CD4-positive, alpha-beta T cell (primary cell): ENCODE measurements around the gene BLM. TPM values are rescaled to one million over a fixed set of nuclear protein-coding genes. Genes with fewer than 3 reads are reported as not detected.

Source experiments
- ATAC-seq: fragments of 200-7000 bp; cut with Tn5 transposase; one replicate; pipeline ENCODE4 v1.10.0; 2022; ENCODE audit warnings: mild to moderate bottlenecking; ENCODE audit not compliant: poor library complexity
- CTCF ChIA-PET: fragments of 350-600 bp; sonication (Branson Sonifier 250); formaldehyde crosslinking; loops from one replicate; lab custom pipeline; 2021; ENCODE audit warnings: antibody characterized with exemption, inconsistent platforms; lab: Charles Lee
- POLR2A ChIA-PET: fragments of 350-600 bp; sonication (Branson Sonifier 250); formaldehyde crosslinking; loops from one replicate; lab custom pipeline; 2021; ENCODE audit warnings: antibody characterized with exemption, inconsistent platforms; lab: Charles Lee
- DNase-seq, 14 experiments: peaks; one replicate each; pipeline ENCODE4 v3.0.0-alpha.2; 2013 to 2020; ENCODE audit warnings: mixed read lengths in 2 of 14
- H3K27ac ChIP-seq, 2 donors: one replicate each; pipeline versions ENCODE4 v1.5.1 to v1.7.0; 2013; ENCODE audit warnings: low read length in 2 of 2, low read depth in 1 of 2, mild to moderate bottlenecking in 1 of 2
- H3K27me3 ChIP-seq, 2 experiments: 1 replicate in 1 of 2; 2 replicates in 1 of 2; pipeline versions ENCODE4 v1.6.1 to v1.7.0; 2013; ENCODE audit warnings: low read length in 2 of 2, control low read depth in 1 of 2, mild to moderate bottlenecking in 1 of 2, moderate library complexity in 1 of 2; ENCODE audit not compliant: insufficient read depth in 2 of 2, control insufficient read depth in 1 of 2
- H3K36me3 ChIP-seq: one replicate; pipeline ENCODE4 v1.6.1; 2013; ENCODE audit warnings: low read length, control low read depth; ENCODE audit not compliant: insufficient read depth
- H3K4me1 ChIP-seq: one replicate; pipeline ENCODE4 v1.6.1; 2013; ENCODE audit warnings: low read length, control low read depth; ENCODE audit not compliant: insufficient read depth
- H3K4me3 ChIP-seq: one replicate; pipeline ENCODE4 v1.5.1; 2013; ENCODE audit warnings: mild to moderate bottlenecking, low read length, moderate library complexity
- H3K9me3 ChIP-seq, 2 experiments: 1 replicate in 1 of 2; 2 replicates in 1 of 2; pipeline versions ENCODE4 v1.6.1 to v1.7.0; 2013; ENCODE audit warnings: low read length in 2 of 2, mild to moderate bottlenecking in 2 of 2, control low read depth in 1 of 2, moderate library complexity in 1 of 2; ENCODE audit not compliant: control insufficient read depth in 1 of 2, insufficient read depth in 1 of 2
- H3K27ac Mint-ChIP-seq: one replicate; pipeline ENCODE4 v1.8.0; 2020; ENCODE audit warnings: mixed read lengths
- H3K27me3 Mint-ChIP-seq: one replicate; pipeline ENCODE4 v1.8.0; 2021; ENCODE audit warnings: mixed read lengths
- H3K36me3 Mint-ChIP-seq: one replicate; pipeline ENCODE4 v1.8.0; 2021; ENCODE audit warnings: low read depth, mixed read lengths
- H3K4me1 Mint-ChIP-seq: one replicate; pipeline ENCODE4 v1.8.0; 2021; ENCODE audit warnings: low read depth, mixed read lengths
- H3K4me3 Mint-ChIP-seq: one replicate; pipeline ENCODE4 v1.8.0; 2020; ENCODE audit warnings: mild to moderate bottlenecking, mixed read lengths
- H3K9me3 Mint-ChIP-seq: one replicate; pipeline ENCODE4 v1.8.0; 2020; ENCODE audit warnings: mixed read lengths
- CTCF ChIP-seq: fragments of 200-600 bp; IDR thresholded peaks from one replicate; pipeline ENCODE4 v1.8.0; 2022; ENCODE audit warnings: antibody characterized with exemption, mild to moderate bottlenecking
- intact Hi-C, 2 experiments: fragments of 100-400 bp; cut with DNase I in 1 of 2; cut with micrococcal nuclease in 1 of 2; formaldehyde crosslinking; loops; one replicate each; pipeline versions ENCODE4 v1.15.1 to v1.9.0; 2023 to 2025; cut with DNase I, micrococcal nuclease
- total RNA-seq, 174 experiments: library from RNA in 2 of 174; stranded (reverse) in 2 of 174; gene quantifications; one replicate each; pipeline ENCODE4 v1.2.3 and lab custom pipeline; 2021 to 2026

The BLM gene
- total RNA-seq, 2 experiments from 2014 or later: 1.6 to 1.8 TPM

GRCh38 chr15:90790561-90790960 is 73.4 kb downstream of the BLM start:
- ChIA-PET POLR2A (no interaction called here), CTCF (no interaction called here)
- Mint-ChIP-seq H3K4me3 (no peak overlapping the region), H3K27me3 (no peaks in the 10 kb centered on the region), H3K27ac (no peak overlapping the region), H3K4me1 (no peaks in the 10 kb centered on the region), H3K36me3 (peaks cover 26% of the 10 kb centered on the region), H3K9me3 (no peaks in the 10 kb centered on the region)
- intact Hi-C loops: loop anchor here in 1 of 2 experiments (5.0 kb wide), 1 partner anchor 38 kb away; no protein-coding TSS in a partner anchor
- H3K4me1 ChIP-seq: no peaks in the 10 kb centered on the region
- ATAC-seq (no peak), DNase-seq (no peak)
- H3K27ac ChIP-seq: no peak overlapping the region
- no peaks in the 10 kb centered on the region for H3K27me3 ChIP-seq
- H3K9me3 ChIP-seq: no peaks in the 10 kb centered on the region
- H3K36me3 ChIP-seq: no peaks in the 10 kb centered on the region
- no peak for TF ChIP-seq CTCF
- H3K4me3 ChIP-seq: no peak overlapping the region

GRCh38 chr15:90794538-90794937 is 77.4 kb downstream of the BLM start:
- no peak overlapping the region for H3K4me3 Mint-ChIP-seq
- no peaks in the 10 kb centered on the region for H3K27me3 Mint-ChIP-seq
- H3K36me3 ChIP-seq: no peaks in the 10 kb centered on the region
- intact Hi-C loops: loop anchor here in 1 of 2 experiments (5.0 kb wide), 1 partner anchor 42 kb away; no protein-coding TSS in a partner anchor
- no peaks in the 10 kb centered on the region for H3K27me3 ChIP-seq
- H3K4me3 ChIP-seq: no peak overlapping the region
- no peaks in the 10 kb centered on the region for H3K9me3 ChIP-seq
- H3K27ac Mint-ChIP-seq: no peak overlapping the region
- no peak for TF ChIP-seq CTCF
- no peaks in the 10 kb centered on the region for H3K9me3 Mint-ChIP-seq
- no peak overlapping the region for H3K27ac ChIP-seq
- no peaks in the 10 kb centered on the region for H3K4me1 Mint-ChIP-seq
- H3K4me1 ChIP-seq: no peaks in the 10 kb centered on the region
- no peak for ATAC-seq
- ChIA-PET POLR2A (no interaction called here), CTCF (no interaction called here)
- H3K36me3 Mint-ChIP-seq: peaks cover 20% of the 10 kb centered on the region
- DNase-seq: no peak

- Mint-ChIP-seq H3K27me3 (no peaks in the 10 kb centered on the region), H3K36me3 (peaks cover 11% of the 10 kb centered on the region), H3K27ac (no peak overlapping the region), H3K4me1 (no peaks in the 10 kb centered on the region), H3K4me3 (no peak overlapping the region), H3K9me3 (no peaks in the 10 kb centered on the region)
- ATAC-seq: no peak
- no peak for TF ChIP-seq CTCF
- no peak overlapping the region for H3K4me3 ChIP-seq
- no peaks in the 10 kb centered on the region for H3K9me3 ChIP-seq
- no peaks in the 10 kb centered on the region for H3K4me1 ChIP-seq
- ChIA-PET CTCF (no interaction called here), POLR2A (no interaction called here)
- DNase-seq: no peak
- no peaks in the 10 kb centered on the region for H3K36me3 ChIP-seq
- intact Hi-C loops: loop anchor here in 1 of 2 experiments (10.0 kb wide), 1 partner anchor 55 kb away; no protein-coding TSS in a partner anchor
- no peaks in the 10 kb centered on the region for H3K27me3 ChIP-seq
- no peak overlapping the region for H3K27ac ChIP-seq
Measured at GRCh38 chr15:90799639-90800170, 82.6 kb downstream of the BLM start.
